ENCODE measurements around the gene MXD3.

- TF ChIP-seq CTCF (IDR thresholded peaks at IDR 0.05) (no peak), ZFX (IDR thresholded peaks at IDR 0.05; ENCODE audit: borderline replicate concordance) (no peak)
Measured at GRCh38 chr5:177357146-177357458, 45.4 kb upstream of the MXD3 start.

Measured in 22Rv1 (cell line).